Panc1 (cell line): ENCODE measurements around the gene EIF1.

ENCODE experiments used
- CTCF ChIP-seq: fragments of 450-650 bp; IDR thresholded peaks from 2 replicates; pipeline ENCODE4 v1.5.1; 2017; ENCODE audit warnings: mild to moderate bottlenecking
- POLR2AphosphoS5 ChIP-seq: IDR thresholded peaks from 2 replicates; pipeline ENCODE4 v1.6.1; 2012; ENCODE audit warnings: mild to moderate bottlenecking, low read depth, low read length, moderate library complexity

- TF ChIP-seq CTCF (no peak), POLR2AphosphoS5 (no peak)
Measured at GRCh38 chr17:41652461-41652970, 36.2 kb upstream of the EIF1 start.
